ENCODE measurements around the gene DNASE1.

Gene DNASE1

DNA sequence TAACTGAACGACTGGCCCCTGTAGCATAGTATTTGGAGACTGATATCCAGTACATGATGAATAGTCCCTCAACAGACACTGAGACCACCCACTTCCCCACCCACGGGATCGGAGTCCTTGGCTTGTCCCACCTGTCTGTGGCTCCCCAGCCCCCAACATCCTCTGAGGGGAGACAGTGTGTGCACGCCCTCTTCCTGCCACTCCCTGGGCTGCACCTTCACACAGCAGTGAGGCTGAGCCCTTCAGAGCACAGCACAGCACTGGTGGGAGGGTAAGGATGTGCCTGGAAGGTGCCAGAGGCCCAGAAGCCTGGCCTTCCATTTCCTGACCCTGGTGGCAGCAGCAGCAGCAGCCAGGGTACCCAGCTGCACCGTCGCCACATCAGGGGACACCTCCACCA is 11.0 kb downstream of the DNASE1 start:
- DNase-seq = no peak

DNA sequence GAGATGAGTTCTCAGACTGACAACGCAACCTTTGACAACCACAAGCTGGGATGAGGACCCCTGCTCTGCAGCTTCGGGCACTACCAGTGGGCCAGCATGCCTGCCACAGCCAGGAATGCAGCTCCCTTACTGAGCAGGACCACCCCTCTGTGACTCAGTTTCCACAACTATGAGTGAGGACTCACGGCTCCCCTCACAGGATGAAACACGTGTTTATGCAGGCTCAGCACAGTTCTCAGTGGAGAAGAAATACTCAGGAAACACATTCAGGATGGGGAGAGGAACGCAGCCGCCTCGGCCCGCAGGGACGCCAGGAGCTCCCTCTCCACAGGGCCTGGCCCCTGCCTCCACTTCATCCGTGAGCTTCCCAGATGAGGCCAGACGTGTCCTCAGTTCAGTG is 14.1 kb downstream of the DNASE1 start:
- DNase-seq = no peak

DNA sequence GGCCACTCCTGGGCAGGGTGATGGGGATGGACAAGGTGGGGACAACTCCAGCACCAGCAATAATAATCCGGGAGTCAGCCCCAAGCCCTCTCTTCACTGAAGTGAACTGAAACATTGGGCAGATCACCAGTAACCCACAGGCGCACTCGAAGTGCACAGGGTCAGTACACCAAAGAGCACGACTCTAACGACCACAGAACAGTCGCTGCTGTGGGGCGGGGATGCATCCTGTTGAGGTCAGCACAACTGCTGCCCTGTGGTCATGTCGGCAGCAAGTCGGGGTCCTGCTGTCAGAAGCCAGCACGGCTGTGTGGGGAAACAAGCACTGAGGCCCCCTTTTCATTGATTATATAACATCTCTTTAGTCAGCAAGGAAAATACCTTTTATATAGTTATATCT is 14.6 kb downstream of the DNASE1 start:
- no peak for DNase-seq

DNA sequence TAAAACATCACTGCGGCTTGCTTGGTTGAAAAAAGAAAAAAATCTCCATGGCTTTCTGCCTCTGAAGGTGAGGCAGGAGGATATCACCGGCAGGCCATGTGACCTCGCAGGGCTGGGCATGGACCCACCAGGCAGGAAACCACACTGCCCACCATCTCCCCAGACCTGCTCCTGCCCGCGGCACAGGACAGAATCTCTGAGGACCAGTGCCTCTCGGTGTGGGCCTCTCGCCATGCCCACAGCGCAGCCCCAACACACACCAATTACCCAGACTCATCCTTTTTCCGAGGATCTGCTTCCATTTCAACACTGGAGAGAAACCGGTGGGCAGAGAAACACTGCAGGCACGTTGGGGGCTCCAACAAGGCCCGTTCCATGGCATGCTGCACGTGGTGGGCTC is 16.2 kb downstream of the DNASE1 start:
- DNase-seq = no peak

DNA sequence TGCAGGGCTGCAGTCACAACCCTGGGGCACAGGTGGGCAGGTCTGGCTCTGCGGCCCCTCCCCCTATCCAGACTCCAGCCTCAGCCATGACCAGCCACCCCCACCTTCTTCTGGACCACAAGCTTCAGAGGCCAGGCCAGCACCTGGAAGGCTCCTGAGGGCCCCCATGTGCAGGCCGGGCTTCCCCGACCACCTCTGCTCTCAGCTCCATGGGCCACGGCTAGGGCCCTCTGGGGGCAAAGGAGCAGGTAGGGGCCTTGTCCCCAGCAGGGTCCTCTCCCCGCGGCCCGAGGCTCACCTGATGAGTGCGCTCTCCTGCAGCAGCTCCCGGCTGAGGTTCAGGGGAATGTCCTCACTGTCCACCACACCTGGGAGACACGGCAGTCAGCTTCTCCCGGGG is 16.9 kb downstream of the DNASE1 start:
- no peak for DNase-seq

DNA sequence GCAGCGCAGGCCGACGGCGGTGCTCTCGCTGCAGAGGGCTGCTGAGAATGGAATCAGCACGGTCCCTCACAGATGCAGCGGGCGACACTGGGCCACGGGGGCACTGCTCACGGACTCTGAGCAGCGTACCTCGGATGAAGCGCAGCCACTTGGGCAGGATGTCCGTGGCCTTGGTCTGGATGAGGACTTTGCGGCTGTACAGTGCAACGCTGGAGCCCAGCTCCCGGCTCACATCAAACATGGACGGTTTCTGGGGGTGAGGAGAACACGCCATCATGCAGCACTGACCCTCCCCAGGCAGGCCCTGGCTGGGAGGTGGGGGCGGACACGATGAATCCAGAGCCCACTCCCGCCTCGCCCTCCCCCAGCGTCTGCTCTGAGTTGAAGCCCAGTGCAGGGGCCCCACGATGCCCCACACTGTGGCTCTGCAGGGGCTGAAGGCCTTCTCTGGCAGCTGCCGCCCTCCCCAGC is 18.1 kb downstream of the DNASE1 start:
- no peak for DNase-seq

DNA sequence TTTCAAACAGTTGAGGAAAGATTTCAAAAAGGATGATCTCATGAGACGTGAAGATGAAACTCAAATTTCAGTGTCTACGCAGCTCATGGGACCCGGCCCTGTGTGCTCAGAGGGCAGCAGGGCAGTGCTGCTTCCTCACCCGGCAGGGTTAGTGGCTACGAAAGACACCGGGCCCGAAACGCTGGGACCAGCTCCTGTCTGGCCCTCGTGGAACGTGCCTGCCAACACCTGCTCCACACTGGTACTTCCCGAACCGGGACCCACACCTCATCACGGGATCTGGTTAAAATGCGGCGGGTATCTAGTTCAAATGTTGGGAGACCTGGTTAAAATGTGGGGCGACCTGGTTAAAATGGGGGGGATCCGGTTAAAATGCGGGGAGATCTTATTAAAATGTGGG is 18.7 kb downstream of the DNASE1 start:
- DNase-seq = no peak

DNA sequence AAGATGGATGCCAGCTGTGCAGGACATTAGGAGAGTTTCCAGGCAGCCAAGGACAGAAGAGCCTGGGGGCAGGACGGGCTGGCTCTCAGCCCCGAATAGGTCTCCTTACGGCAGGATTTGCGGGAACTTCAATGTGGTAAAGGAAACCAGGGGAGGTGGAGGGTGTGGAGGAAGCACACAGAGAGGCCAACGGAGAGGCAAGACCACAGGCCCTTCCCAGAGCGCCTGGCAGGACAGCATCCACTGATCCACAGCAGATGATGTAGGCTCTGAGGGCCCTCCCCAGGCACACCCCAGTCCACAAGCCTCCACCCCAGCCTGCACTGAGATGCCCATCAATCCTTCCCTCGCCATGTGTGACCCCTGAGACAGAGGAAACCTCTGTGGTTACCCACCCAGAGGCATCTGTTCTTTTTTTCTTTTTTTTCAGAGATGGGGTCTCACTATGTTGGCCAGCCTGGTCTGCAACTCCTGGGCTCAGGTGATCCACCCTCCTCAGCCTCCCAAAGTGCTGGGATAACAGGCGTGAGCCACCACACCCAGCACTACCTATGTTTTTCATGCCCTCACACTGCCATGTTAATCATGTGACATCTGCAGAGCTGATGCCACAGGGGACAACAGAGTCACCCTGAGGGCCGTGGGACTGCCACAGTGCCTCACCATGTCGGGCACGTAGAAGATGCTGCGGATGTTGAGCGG is 19.3 kb downstream of the DNASE1 start:
- no peak for DNase-seq

DNA sequence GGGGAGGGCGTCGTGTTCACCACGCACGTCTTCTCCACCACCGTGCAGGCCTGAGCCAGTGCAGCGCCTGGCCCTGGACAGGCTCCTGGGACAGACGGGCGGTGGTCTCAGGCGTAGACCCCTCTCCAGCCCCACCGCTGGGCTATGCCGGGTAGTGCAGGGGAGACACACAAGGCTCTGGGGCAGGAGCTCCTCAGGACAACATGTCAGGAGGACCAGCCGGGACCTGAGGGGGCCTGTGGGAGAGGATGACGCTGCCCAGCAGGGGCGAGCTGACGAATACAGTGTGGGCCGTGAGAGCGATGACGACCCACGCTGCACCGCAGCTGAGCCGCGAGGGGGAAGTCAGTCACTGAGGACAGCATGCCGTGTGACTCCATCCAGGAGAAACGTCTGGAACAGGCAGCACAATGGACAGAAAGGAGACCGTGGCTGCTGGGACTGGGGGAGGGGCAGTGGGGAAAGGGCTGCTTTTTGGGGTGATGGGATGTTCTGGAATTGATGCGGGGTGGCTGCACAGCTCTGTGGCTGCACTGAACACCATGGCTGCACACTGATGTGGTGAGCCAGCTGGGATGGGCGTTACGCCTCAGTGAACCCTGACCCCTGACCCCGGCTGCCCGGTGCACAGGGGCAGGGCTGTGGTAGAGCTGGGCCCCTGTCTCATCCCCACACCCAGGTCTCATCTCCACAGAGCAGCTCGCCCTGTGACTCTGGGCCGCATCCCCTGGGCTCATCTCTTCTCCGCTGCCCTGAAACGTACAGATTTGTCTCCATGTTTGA is 20.2 kb downstream of the DNASE1 start:
- DNase-seq = no peak

DNA sequence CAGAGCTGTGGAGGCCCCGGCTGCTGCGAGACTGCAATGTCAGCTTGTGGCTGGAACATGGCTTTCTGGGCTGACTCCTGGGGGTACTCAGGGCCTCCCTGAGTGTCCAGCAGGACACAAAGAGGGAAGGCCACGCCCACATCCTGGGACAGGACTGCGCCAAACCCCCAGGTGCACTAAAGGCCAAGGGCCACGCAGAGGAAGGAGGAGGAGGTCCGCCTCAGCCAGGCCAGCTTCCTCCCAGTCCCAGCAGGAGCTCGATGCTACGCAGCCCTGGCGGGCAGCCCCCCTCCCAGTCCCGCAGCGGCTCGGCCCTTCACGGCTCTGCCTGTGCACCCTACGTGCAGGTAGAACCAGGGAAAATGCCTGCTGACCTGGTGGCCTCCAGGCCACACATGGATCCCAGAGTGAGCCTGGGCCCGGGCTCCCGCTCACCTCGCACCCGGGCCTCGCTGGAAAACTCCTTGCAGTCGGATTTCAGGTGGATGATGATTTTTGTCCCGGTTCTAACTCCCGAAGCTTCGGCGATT is 21.2 kb downstream of the DNASE1 start:
- no peak for DNase-seq

DNA sequence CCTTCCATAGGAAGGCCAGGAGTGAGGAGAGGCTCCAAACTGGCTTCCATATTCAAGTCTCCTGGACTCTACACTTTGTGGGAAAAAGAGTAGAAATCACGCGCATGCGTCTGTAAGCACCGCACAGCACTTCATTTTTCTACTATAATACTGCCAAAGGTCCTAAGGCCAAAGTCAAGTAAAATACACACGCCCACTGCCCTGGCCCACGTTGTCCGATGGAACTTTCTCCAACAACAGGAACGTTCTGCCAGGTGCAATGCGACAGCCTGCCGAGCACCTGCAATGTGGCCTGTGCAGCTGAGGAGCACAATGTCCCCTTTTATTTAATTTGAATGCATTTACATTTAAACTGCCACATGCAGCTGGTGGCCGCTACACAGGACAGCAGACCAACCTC is 23.5 kb downstream of the DNASE1 start:
- DNase-seq = no peak

DNA sequence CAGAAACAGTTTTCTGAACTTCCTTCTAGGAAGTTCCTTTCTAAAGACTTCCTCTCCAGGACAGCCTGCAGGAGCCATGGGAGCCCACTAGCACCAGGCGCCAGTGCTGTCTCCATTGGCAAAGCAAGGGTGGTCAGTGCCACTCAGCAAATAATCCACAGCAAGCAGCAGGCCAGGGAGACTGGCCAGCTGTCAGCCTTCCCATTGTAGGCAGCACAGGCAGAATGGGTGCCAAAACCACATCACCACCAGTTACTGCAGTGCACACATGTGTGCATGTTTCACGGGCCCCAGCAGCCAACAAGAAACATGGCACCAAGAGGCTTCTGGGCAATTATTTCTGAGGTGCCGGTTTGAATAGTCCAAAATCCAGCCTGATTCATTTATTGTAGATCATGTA is 26.7 kb downstream of the DNASE1 start:
- no peak for DNase-seq

DNA sequence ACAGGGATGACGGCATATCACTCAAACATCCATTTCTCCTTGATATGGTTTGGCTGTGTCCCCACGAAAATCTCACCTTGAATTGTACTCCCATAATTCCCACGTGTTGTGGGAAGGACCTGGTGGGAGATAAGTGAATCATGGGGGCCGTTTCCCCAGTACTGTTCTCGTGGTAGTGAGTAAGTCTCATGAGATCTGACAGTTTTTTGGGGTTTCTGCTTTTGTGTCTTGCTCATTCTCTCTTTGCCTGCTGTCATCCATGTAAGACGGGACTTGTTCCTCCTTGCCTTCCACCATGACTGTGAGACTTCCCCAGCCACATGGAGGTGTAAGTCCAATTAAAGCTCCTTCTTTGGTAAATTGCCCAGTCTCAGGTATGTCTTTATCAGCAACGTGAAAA is 32.5 kb downstream of the DNASE1 start:
- DNase-seq = no peak

DNA sequence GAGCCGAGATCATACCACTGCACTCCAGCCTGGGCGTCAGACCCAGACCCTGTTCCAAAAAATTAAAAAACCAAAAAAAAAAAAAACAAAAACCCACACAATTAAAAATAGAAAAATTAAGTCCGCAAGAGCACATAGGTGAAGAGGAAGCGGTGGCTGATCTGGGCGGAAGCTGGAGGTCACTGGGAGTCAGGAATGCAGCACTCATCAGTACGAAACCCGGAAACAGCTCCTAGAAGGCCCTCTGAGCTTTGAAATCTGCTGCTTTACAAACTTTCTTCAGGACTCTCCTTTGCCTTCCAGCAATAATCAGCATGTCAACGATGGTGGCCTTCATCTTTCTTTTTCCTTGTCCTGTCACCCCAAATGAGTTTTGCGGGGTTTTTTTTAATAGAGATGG is 33.3 kb downstream of the DNASE1 start:
- no peak for DNase-seq

DNA sequence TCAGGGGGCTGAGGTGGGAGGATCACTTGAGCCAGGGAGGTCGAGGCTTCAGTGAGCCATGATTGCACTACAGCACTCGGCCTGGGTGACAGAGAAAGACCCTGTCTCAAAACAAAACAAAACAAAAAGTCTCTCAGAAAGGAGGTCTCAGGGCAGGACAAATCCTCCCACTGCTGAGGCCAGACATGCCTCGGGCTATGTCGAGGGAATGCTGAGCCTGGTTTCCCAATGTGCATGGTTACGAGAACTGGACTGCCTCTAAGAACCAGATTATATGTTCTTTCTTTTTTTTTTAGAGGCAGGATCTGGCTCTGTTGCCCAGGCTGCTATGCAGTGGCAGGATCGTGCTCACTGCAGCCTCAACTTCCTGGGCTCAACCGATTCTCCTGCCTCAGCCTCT is 35.2 kb downstream of the DNASE1 start:
- DNase-seq = no peak

DNA sequence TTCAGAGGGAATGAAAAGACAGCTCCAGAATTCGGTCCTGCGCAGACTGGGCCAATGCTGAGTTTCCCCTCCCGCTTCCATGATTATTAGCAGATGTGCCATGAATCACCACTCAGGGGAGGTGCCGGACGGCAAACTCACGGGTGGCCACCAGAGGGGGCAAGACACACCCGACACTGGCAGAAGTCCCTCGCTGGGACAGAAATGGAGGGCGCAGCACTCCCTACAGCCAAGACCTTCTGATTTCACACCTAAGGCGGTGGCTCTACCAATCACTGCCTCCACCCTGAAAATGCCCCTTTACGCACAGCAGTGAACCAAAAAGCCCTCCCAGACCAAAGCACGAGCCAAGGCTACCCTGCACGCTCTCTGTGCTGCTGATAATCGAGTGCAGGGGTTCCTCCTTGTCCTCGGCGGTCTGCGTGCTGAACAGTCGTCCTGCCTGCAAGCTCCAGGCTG is 36.0 kb downstream of the DNASE1 start:
- DNase-seq = peak; percentile 84

DNA sequence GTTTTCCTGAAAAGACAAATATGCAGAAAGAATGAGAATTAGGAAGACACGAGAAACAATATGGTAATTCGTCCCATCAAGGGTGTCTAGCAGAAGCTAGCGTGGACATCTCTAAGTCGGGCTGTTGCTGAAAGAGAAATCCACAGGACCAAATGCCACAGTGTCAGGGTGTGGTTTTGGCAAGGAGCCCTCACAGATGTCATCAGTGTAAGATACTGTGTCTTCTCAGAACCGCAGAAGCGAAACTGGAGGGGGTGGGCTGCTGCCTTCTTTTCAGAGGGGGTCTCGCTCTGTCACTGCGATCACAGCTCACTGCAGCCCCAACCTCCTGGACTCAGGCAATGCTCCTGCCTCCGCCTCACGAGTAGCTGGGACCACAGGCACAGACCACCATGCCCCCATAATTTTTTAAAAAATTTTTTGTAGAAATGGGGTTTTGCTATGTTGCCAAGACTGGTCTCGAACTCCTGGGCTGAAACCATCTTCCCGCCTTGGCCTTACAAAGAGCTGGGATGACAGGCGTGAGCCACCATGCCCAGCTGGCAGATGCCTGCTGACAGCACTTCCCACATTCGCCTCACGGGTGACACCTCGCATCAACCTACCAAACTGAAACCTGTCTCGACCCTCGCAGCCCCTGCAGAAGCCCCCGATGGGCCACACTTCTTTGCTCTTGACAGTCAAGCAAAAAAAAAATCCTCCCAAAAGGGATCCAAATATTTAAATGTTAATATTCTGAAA is 36.7 kb downstream of the DNASE1 start:
- DNase-seq = peak; percentile 69

DNA sequence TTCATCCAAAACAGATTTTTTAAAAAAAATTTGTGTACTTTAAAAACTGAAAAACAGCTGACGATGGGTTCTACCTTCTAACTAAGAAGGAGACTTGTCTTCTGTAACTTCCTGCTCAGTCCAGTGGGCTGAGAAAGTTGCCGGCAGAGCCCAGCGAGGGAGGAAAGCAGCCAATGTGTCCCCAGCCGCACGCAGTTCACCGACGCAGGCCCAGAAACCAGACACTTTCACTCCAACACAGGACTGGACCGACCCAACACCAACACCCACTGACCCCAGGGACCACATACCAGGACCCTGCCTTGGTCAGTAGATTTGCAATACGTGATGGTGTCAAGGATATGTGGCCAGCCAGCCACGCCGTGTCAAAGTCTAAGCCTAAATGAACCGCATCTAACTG is 37.3 kb downstream of the DNASE1 start:
- DNase-seq = no peak

DNA sequence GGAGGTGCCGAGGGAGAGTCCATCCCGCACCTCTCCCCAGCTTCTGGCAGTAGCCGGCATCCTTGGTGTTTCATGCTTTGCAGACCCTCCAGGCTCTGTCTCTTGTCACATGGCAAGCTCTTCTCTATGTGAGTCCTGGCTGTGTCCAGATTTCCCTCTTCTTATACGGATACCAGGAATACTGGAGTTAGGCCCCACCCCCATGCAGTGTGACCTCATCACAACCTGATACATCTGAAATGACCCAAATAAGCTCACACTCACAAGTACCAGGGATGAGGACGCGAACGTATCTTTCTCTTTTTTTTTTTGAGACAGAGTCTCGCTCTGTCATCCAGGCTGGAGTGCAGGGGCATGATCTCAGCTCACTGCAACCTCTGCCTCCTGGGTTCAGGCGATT is 39.6 kb downstream of the DNASE1 start:
- no peak for DNase-seq

DNA sequence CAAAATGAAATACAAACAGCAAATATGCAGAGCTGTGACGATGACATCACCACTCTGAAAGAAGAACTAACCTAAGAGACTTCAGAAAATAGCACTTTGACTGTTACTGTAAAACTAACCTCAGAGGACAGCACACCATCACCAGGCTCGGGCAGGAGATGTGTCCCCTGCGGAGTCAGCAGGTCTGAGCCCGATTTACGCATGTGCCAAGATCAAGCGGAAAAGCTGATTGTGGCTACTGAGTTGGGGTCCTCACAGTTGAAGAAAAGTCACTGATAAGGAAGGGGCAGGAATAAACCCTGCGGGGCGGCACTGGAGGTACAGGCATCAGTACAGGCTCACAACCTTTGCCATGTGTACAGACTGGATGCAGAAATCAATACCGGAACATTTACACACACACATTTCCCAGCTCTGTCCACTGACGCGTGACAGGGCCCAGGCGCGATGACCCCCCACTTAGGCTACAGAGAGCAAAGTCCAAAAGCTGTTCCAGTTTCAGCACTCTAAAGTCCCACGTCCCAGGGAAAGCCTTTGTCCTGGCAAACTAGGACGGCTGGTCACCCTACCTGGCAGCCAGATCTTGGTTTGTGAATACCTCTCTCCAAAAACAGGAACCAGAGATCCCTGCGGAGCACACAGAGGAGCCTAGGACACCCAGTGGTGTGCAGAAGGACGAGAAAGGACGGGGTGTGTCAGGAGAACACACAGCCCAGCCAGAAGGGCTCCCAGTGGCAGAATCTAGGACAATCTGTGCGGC is 41.3 kb downstream of the DNASE1 start:
- DNase-seq = no peak

DNA sequence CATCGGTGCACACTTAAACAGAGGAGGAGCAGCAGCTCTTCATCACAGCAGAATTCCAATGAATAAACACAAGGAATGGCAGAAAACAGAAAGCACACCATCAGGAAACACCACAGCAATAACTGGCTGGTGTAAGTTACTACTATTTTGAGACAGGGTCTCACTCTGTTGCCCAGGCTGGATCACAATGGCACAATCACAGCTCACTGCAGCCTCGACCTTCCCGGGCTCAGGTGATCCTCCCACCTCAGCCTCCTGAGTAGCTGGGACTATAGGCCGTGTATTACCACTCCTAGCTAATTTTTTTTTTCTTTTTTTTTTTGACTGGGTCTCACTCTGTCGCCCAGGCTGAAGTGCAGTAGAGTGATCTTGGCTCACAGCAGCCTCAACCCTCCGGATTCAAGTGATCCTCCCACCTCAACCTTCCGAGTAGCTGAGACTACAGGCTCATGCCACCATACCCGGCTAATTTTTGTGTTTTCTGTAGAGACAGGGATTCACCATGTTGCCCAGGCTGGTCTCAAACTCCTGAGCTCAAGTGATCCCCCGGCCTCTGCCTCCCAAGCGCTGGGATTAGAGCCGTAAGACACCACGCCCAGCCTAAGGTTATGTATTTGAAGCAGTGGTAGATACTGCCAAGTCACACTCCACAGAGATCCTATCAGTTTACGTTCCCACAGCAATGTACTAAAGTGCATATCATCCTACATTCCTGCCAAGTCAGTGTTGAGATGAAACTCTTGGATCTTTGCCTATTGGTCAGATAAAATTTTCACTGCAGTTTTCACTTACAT is 42.1 kb downstream of the DNASE1 start:
- DNase-seq = peak; percentile 73

DNA sequence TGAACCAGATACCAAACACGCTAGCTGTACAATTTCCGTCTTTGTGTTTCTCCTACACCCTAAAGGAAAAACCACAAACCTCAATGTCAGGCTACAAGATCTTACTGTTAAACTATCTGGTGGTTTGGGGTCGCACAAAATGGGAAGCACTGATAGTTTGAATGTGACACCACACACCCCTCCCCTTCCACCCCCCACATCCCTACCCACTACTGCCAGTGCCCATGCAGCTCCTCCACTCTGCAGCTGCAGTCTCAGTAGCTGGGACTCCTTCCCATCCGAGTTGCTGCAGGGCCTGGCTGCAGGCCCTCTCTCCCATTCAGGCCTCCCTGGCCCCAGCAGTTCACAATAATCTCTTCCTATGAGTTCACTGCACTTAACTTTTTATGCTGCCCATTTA is 44.5 kb downstream of the DNASE1 start:
- peak; percentile 70 for DNase-seq
